B cell (primary cell): ENCODE measurements around the gene HDAC9. TPM values are rescaled to one million over a fixed set of nuclear protein-coding genes. Genes with fewer than 3 reads are reported as not detected.

ENCODE experiments used
- ATAC-seq: fragments of 200-7000 bp; cut with Tn5 transposase; one replicate; pipeline ENCODE4 v1.10.0; 2021; ENCODE audit warnings: low read depth, mild to moderate bottlenecking, moderate number of reproducible peaks, moderate library complexity
- CTCF ChIA-PET: fragments of 350-600 bp; sonication (Branson Sonifier 250); formaldehyde crosslinking; loops from one replicate; lab custom pipeline; 2021; ENCODE audit warnings: antibody characterized with exemption, inconsistent platforms; lab: Charles Lee
- POLR2A ChIA-PET: fragments of 350-600 bp; sonication (Branson Sonifier 250); formaldehyde crosslinking; loops from one replicate; lab custom pipeline; 2021; ENCODE audit warnings: antibody characterized with exemption; lab: Charles Lee
- DNase-seq: peaks from one replicate; pipeline ENCODE4 v3.0.0; 2013
- H2AFZ ChIP-seq: 2 replicates; pipeline ENCODE4 v1.6.1; 2012; ENCODE audit warnings: mild to moderate bottlenecking, low read depth, low read length; ENCODE audit not compliant: insufficient read depth, poor library complexity, severe bottlenecking
- H3K27ac ChIP-seq, 2 donors: 1 replicate in 1 of 2; 2 replicates in 1 of 2; pipeline ENCODE4 v1.5.1; 2012 to 2013; ENCODE audit warnings: low read length in 2 of 2, mild to moderate bottlenecking in 2 of 2, moderate library complexity in 1 of 2
- H3K27me3 ChIP-seq, 4 experiments: fragments of 200-600 bp in 1 of 4; sonication (generic) in 1 of 4; replicated peaks in 1 of 4; 1 replicate in 2 of 4; 2 replicates in 2 of 4; pipeline versions ENCODE4 v1.6.1 to v1.7.0; 2013 to 2016; ENCODE audit warnings: low read length in 3 of 4, mild to moderate bottlenecking in 2 of 4, mixed read lengths in 1 of 4, moderate library complexity in 1 of 4; ENCODE audit not compliant: insufficient read depth in 4 of 4, control insufficient read depth in 3 of 4; ENCODE audit errors: control extremely low read depth in 1 of 4
- H3K36me3 ChIP-seq, 2 experiments: replicated peaks in 1 of 2; 1 replicate in 1 of 2; 2 replicates in 1 of 2; pipeline versions ENCODE4 v1.6.1 to v1.7.1; 2013; ENCODE audit warnings: low read length in 1 of 2; ENCODE audit not compliant: insufficient read depth in 2 of 2, control insufficient read depth in 1 of 2; ENCODE audit errors: control extremely low read depth in 1 of 2, extremely low read depth in 1 of 2
- H3K4me1 ChIP-seq, 2 donors: fragments of 200-600 bp in 1 of 2; sonication (generic) in 1 of 2; 1 replicate in 1 of 2; 2 replicates in 1 of 2; pipeline versions ENCODE4 v1.5.1 to v1.6.1; 2013 to 2017; ENCODE audit warnings: low read length in 2 of 2; ENCODE audit not compliant: control insufficient read depth in 2 of 2, insufficient read depth in 2 of 2
- H3K4me2 ChIP-seq: replicated peaks from 2 replicates; pipeline ENCODE3; 2012; ENCODE audit warnings: mild to moderate bottlenecking, low read depth, low read length; ENCODE audit not compliant: poor library complexity, severe bottlenecking
- H3K4me3 ChIP-seq, 5 experiments: fragments of 200-600 bp in 1 of 5; sonication (generic) in 1 of 5; 1 replicate in 3 of 5; 2 replicates in 2 of 5; pipeline versions ENCODE4 v1.5.1 to v1.7.0; 2011 to 2016; ENCODE audit warnings: low read length in 4 of 5, mild to moderate bottlenecking in 4 of 5, low read depth in 2 of 5, control low read depth in 1 of 5, moderate library complexity in 1 of 5; ENCODE audit not compliant: insufficient read depth in 1 of 5; ENCODE audit errors: control extremely low read depth in 1 of 5, extremely low read depth in 1 of 5
- H3K79me2 ChIP-seq: fragments of 200-600 bp; sonication (generic); one replicate; pipeline ENCODE4 v1.6.0; 2016; ENCODE audit warnings: low read length; ENCODE audit not compliant: control insufficient read depth, insufficient read depth
- H3K9ac ChIP-seq: fragments of 200-600 bp; sonication (generic); 2 replicates; pipeline ENCODE4 v1.6.1; 2017; ENCODE audit warnings: mild to moderate bottlenecking, low read length, moderate library complexity
- H3K9me3 ChIP-seq, 3 donors: one replicate each; pipeline versions ENCODE4 v1.6.1 to v1.7.1; 2013; ENCODE audit warnings: low read length in 2 of 3; ENCODE audit not compliant: control insufficient read depth in 2 of 3, insufficient read depth in 1 of 3; ENCODE audit errors: control extremely low read depth in 1 of 3
- H4K20me1 ChIP-seq: 2 replicates; pipeline ENCODE4 v1.6.0; 2012; ENCODE audit warnings: mild to moderate bottlenecking, low read length; ENCODE audit not compliant: insufficient read depth, control insufficient read depth, poor library complexity, severe bottlenecking
- H3K27ac Mint-ChIP-seq: one replicate; pipeline ENCODE4 v1.8.0; 2021; ENCODE audit warnings: mixed read lengths
- H3K27me3 Mint-ChIP-seq: one replicate; pipeline ENCODE4 v1.8.0; 2021; ENCODE audit warnings: mixed read lengths
- H3K4me1 Mint-ChIP-seq: one replicate; pipeline ENCODE4 v1.8.0; 2021; ENCODE audit warnings: mixed read lengths
- H3K4me3 Mint-ChIP-seq: one replicate; pipeline ENCODE4 v1.8.0; 2021; ENCODE audit warnings: mixed read lengths
- H3K9me3 Mint-ChIP-seq: one replicate; pipeline ENCODE4 v1.8.0; 2022; ENCODE audit warnings: mixed read lengths; ENCODE audit not compliant: insufficient read depth
- CTCF ChIP-seq: fragments of 200-600 bp; IDR thresholded peaks from one replicate; pipeline ENCODE4 v1.8.0; 2022; ENCODE audit warnings: antibody characterized with exemption, mild to moderate bottlenecking
- EZH2 ChIP-seq: IDR thresholded peaks from 2 replicates; pipeline ENCODE4 v1.6.1; 2012; ENCODE audit warnings: borderline replicate concordance, low read depth, mild to moderate bottlenecking, moderate library complexity, low read length; ENCODE audit not compliant: insufficient read depth, poor library complexity, severe bottlenecking
- WGBS: methylation state at CpG from one replicate; pipeline ENCODE4 v1.1.5; 2013; ENCODE audit warnings: missing lambda C conversion rate; ENCODE audit not compliant: insufficient coverage; 5-methylcytosine and 5-hydroxymethylcytosine counted together
- intact Hi-C: fragments of 100-400 bp; cut with micrococcal nuclease; formaldehyde crosslinking; loops from one replicate; pipeline ENCODE4 v1.10.0; 2022
- polyA plus RNA-seq: library from polyadenylated mRNA; depleted of rRNA; stranded (reverse); fragments of >200 nt; gene quantifications from 2 replicates; pipeline ENCODE4 v1.2.3, GENCODE V29; 2012
- total RNA-seq, 2 donors: library from RNA; stranded (reverse); fragments of 120-200 nt in 1 of 2; gene quantifications; 1 replicate in 1 of 2; 2 replicates in 1 of 2; pipeline versions ENCODE4 v1.2.3 to v1.2.4, GENCODE V29; 2013 to 2022

Gene HDAC9
- total and polyA plus RNA-seq, 2 donors (not counting 1 experiment from before 2014, with no cell fraction given): 49.1 to 64.8 TPM

- peaks cover 96% of the 10 kb centered on the region for H3K79me2 ChIP-seq
- intact Hi-C loops: loop anchor here (2.0 to 10.0 kb wide), 2 partner anchors 31 to 1745 kb away; partner anchors contain the start of gene TSPAN13
- H3K9ac ChIP-seq: peak overlapping the region; percentile 29
- Mint-ChIP-seq H3K9me3 (no peaks in the 10 kb centered on the region), H3K4me3 (peak overlapping the region; percentile 65), H3K27ac (peak overlapping the region; percentile 42), H3K27me3 (no peaks in the 10 kb centered on the region), H3K4me1 (peaks cover 85% of the 10 kb centered on the region)
- peak overlapping the region; percentile 82 for H3K4me2 ChIP-seq
- ATAC-seq (no peak), DNase-seq (no peak)
- TF ChIP-seq CTCF: no peak
- no peak for TF ChIP-seq EZH2
- H3K36me3 ChIP-seq: peaks cover 4 to 5% of the 10 kb centered on the region in 2 experiments
- H3K9me3 ChIP-seq: no peaks in the 10 kb centered on the region
- peaks cover 52 to 79% of the 10 kb centered on the region in 2 donors for H3K4me1 ChIP-seq
- ChIA-PET POLR2A (interaction anchor here (0.9 kb wide), 1 partner anchor 22 kb away, joined by 6 read pairs; no protein-coding TSS in a partner anchor), CTCF (interaction anchor here (0.7 to 6.2 kb wide), 7 partner anchors 10 to 146 kb away, joined by 3 to 58 read pairs (median 6); no protein-coding TSS in a partner anchor)
- peak overlapping the region in 1 of 5 experiments; percentile 75 for H3K4me3 ChIP-seq
- no CpG with 5 or more reads among the region's 2 CpGs for WGBS
- H3K27me3 ChIP-seq: no peaks in the 10 kb centered on the region
- peak overlapping the region in 1 of 2 donors; percentile 66 for H3K27ac ChIP-seq
- no peaks in the 10 kb centered on the region for H4K20me1 ChIP-seq
- H2AFZ ChIP-seq: no peak overlapping the region
These were observed 4.0 kb downstream of the HDAC9 start for GRCh38 chr7:18499407-18500177.
